H9 (cell line): ENCODE results near the gene LRMDA. TPM values are rescaled to one million over a fixed set of nuclear protein-coding genes. Genes with fewer than 3 reads are reported as not detected.

Source experiments
- DNase-seq: peaks from one replicate; pipeline ENCODE4 v3.0.0-alpha.2; 2017
- H2AFZ ChIP-seq: one replicate; pipeline ENCODE4 v1.6.1; 2013; ENCODE audit warnings: mild to moderate bottlenecking, low read length, control low read depth, moderate library complexity
- H2AK5ac ChIP-seq: 2 replicates; pipeline ENCODE4 v1.6.1; 2013; ENCODE audit warnings: low read length, control low read depth, mixed read lengths; ENCODE audit not compliant: insufficient read length
- H2BK120ac ChIP-seq: one replicate; pipeline ENCODE4 v1.6.1; 2013; ENCODE audit warnings: low read depth, mild to moderate bottlenecking, low read length, control low read depth, inconsistent platforms; ENCODE audit not compliant: poor library complexity, severe bottlenecking
- H2BK12ac ChIP-seq: 2 replicates; pipeline ENCODE4 v1.6.1; 2013; ENCODE audit warnings: low read length, control low read depth, mixed read lengths, low read depth; ENCODE audit not compliant: insufficient read length
- H2BK15ac ChIP-seq: 2 replicates; pipeline ENCODE4 v1.6.1; 2013; ENCODE audit warnings: low read depth, low read length, control low read depth
- H2BK20ac ChIP-seq: one replicate; pipeline ENCODE4 v1.6.1; 2013; ENCODE audit warnings: low read depth, mild to moderate bottlenecking, low read length, control low read depth, inconsistent platforms; ENCODE audit not compliant: poor library complexity, severe bottlenecking
- H2BK5ac ChIP-seq: 2 replicates; pipeline ENCODE4 v1.6.1; 2013; ENCODE audit warnings: low read length, control low read depth, mixed read lengths; ENCODE audit not compliant: insufficient read length
- H3K14ac ChIP-seq: 2 replicates; pipeline ENCODE4 v1.6.1; 2013; ENCODE audit warnings: low read length, control low read depth; ENCODE audit not compliant: insufficient read depth
- H3K18ac ChIP-seq: 2 replicates; pipeline ENCODE4 v1.6.1; 2013; ENCODE audit warnings: low read depth, mild to moderate bottlenecking, mixed read lengths, low read length, control low read depth; ENCODE audit not compliant: insufficient read length
- H3K23ac ChIP-seq: 2 replicates; pipeline ENCODE4 v1.6.1; 2013; ENCODE audit warnings: low read length, control low read depth, mixed read lengths, low read depth; ENCODE audit not compliant: insufficient read length
- H3K23me2 ChIP-seq: 2 replicates; pipeline ENCODE4 v1.6.1; 2013; ENCODE audit warnings: low read depth, mild to moderate bottlenecking, mixed read lengths, low read length, control low read depth; ENCODE audit not compliant: insufficient read length, poor library complexity, severe bottlenecking
- H3K27ac ChIP-seq: 2 replicates; pipeline ENCODE4 v1.5.1; 2013; ENCODE audit warnings: low read length, control low read depth, mixed read lengths, low read depth; ENCODE audit not compliant: insufficient read length
- H3K27me3 ChIP-seq: 2 replicates; pipeline ENCODE4 v1.6.1; 2013; ENCODE audit warnings: low read length, control low read depth, inconsistent platforms; ENCODE audit not compliant: insufficient read depth
- H3K4ac ChIP-seq: 2 replicates; pipeline ENCODE4 v1.6.1; 2013; ENCODE audit warnings: low read depth, mild to moderate bottlenecking, control low read depth, inconsistent platforms, low read length, moderate library complexity
- H3K4me1 ChIP-seq: 2 replicates; pipeline ENCODE4 v1.6.1; 2013; ENCODE audit warnings: low read length, control low read depth, inconsistent platforms; ENCODE audit not compliant: insufficient read depth
- H3K4me2 ChIP-seq: 2 replicates; pipeline ENCODE4 v1.6.1; 2013; ENCODE audit warnings: low read length, control low read depth, mixed read lengths; ENCODE audit not compliant: insufficient read length, insufficient read depth
- H3K56ac ChIP-seq: 2 replicates; pipeline ENCODE4 v1.6.1; 2013; ENCODE audit warnings: low read depth, mild to moderate bottlenecking, mixed read lengths, low read length, control low read depth; ENCODE audit not compliant: insufficient read length
- H3K79me1 ChIP-seq: 2 replicates; pipeline ENCODE4 v1.6.1; 2013; ENCODE audit warnings: low read depth, mild to moderate bottlenecking, moderate library complexity, low read length, control low read depth, inconsistent platforms; ENCODE audit not compliant: insufficient read depth, poor library complexity, severe bottlenecking
- H3K79me2 ChIP-seq: 2 replicates; pipeline ENCODE4 v1.6.1; 2013; ENCODE audit warnings: low read length, control low read depth, inconsistent platforms; ENCODE audit not compliant: insufficient read depth
- H3K9ac ChIP-seq: 2 replicates; pipeline ENCODE4 v1.6.1; 2013; ENCODE audit warnings: low read length, control low read depth, mixed read lengths; ENCODE audit not compliant: insufficient read length; ENCODE audit errors: extremely low read depth
- H3K9me3 ChIP-seq: one replicate; pipeline ENCODE4 v1.6.1; 2013; ENCODE audit warnings: low read depth, low read length, inconsistent platforms; ENCODE audit not compliant: control insufficient read depth
- H3T11ph ChIP-seq: one replicate; pipeline ENCODE4 v1.6.1; 2013; ENCODE audit warnings: mild to moderate bottlenecking, low read length, control low read depth, inconsistent platforms
- H4K20me1 ChIP-seq: one replicate; pipeline ENCODE4 v1.6.1; 2013; ENCODE audit not compliant: control insufficient read depth, insufficient read length, insufficient read depth
- H4K5ac ChIP-seq: 2 replicates; pipeline ENCODE4 v1.6.1; 2013; ENCODE audit warnings: low read depth, mild to moderate bottlenecking, mixed read lengths, low read length, control low read depth; ENCODE audit not compliant: insufficient read length
- H4K8ac ChIP-seq: replicated peaks from 2 replicates; pipeline ENCODE4 v1.6.1; 2013; ENCODE audit warnings: low read length, control low read depth, mixed read lengths, low read depth; ENCODE audit not compliant: insufficient read length
- H4K91ac ChIP-seq: 2 replicates; pipeline ENCODE4 v1.6.1; 2013; ENCODE audit warnings: low read depth, mild to moderate bottlenecking, moderate library complexity, mixed read lengths, low read length, control low read depth; ENCODE audit not compliant: insufficient read length
- H3K27ac Mint-ChIP-seq, 3 experiments: 2 replicates in 2 of 3; 3 replicates in 1 of 3; pipeline ENCODE4 v1.8.0; 2020 to 2021; ENCODE audit warnings: mixed read lengths in 3 of 3, mild to moderate bottlenecking in 1 of 3, moderate library complexity in 1 of 3
- H3K27me3 Mint-ChIP-seq: 2 replicates; pipeline ENCODE4 v1.8.0; 2021; ENCODE audit warnings: low read depth, mild to moderate bottlenecking, moderate library complexity, mixed read lengths
- H3K36me3 Mint-ChIP-seq, 3 experiments: 2 replicates in 2 of 3; 3 replicates in 1 of 3; pipeline ENCODE4 v1.8.0; 2020 to 2021; ENCODE audit warnings: low read depth in 3 of 3, mixed read lengths in 3 of 3; ENCODE audit not compliant: insufficient read depth in 1 of 3
- H3K4me1 Mint-ChIP-seq, 2 experiments: 2 replicates each; pipeline ENCODE4 v1.8.0; 2020; ENCODE audit warnings: mixed read lengths in 2 of 2
- H3K4me3 Mint-ChIP-seq, 2 experiments: 2 replicates in 1 of 2; 3 replicates in 1 of 2; pipeline ENCODE4 v1.8.0; 2020 to 2021; ENCODE audit warnings: mild to moderate bottlenecking in 2 of 2, mixed read lengths in 2 of 2, moderate library complexity in 1 of 2
- H3K9me3 Mint-ChIP-seq, 2 experiments: 2 replicates in 1 of 2; 3 replicates in 1 of 2; pipeline ENCODE4 v1.8.0; 2020; ENCODE audit warnings: mild to moderate bottlenecking in 2 of 2, mixed read lengths in 2 of 2, moderate library complexity in 1 of 2
- WGBS: extraction: QIAGEN DNeasy Blood & Tissue Kit; methylation state at CpG from one replicate; pipeline ENCODE4 v1.1.7; 2013; ENCODE audit warnings: missing lambda C conversion rate, low lambda C conversion rate, mixed read lengths; ENCODE audit not compliant: insufficient read length; ENCODE audit errors: extremely low coverage; 5-methylcytosine and 5-hydroxymethylcytosine counted together
- total RNA-seq: library from RNA; stranded (reverse); gene quantifications from 2 replicates; pipeline ENCODE4 v1.2.1, GENCODE V29; 2021
- TF ChIP-seq, protein P1 (sequence below): fragments of 200-600 bp; sonication (generic); conservative IDR thresholded peaks from 3 replicates; pipeline ENCODE4 v1.8.0; 2021; ENCODE audit warnings: antibody characterized with exemption, mild to moderate bottlenecking

The LRMDA gene
- total RNA-seq, 1 experiment from 2014 or later: 1.8 TPM

GRCh38 chr10:75806186-75806585, 374.8 kb downstream of the LRMDA start:
- H3K4me3 Mint-ChIP-seq: no peak overlapping the region
- H3K27me3 Mint-ChIP-seq: no peaks in the 10 kb centered on the region; the same call in none of the 2 replicates
- H3K27ac ChIP-seq: no peak overlapping the region
- H3K79me2 ChIP-seq: no peaks in the 10 kb centered on the region
- no peak overlapping the region for H3T11ph ChIP-seq
- H2AK5ac ChIP-seq: no peak overlapping the region
- H4K5ac ChIP-seq: no peak overlapping the region
- H3K23ac ChIP-seq: no peak overlapping the region
- no peak overlapping the region for H3K4me2 ChIP-seq
- H3K14ac ChIP-seq: no peak overlapping the region
- no peaks in the 10 kb centered on the region for H3K79me1 ChIP-seq
- no CpG with 5 or more reads among the region's 3 CpGs for WGBS
- H4K20me1 ChIP-seq: no peaks in the 10 kb centered on the region
- H2BK20ac ChIP-seq: no peak overlapping the region
- no peak overlapping the region for H3K4ac ChIP-seq
- H2BK15ac ChIP-seq: no peak overlapping the region
- no peak for DNase-seq
- no peak overlapping the region for H2AFZ ChIP-seq
- no peak overlapping the region for H3K27ac Mint-ChIP-seq
- no peaks in the 10 kb centered on the region for H3K9me3 ChIP-seq
- H2BK12ac ChIP-seq: no peak overlapping the region
- H3K27me3 ChIP-seq: no peaks in the 10 kb centered on the region
- H3K4me1 ChIP-seq: no peaks in the 10 kb centered on the region; the same call in 1 of the 2 replicates
- peaks cover 0 to 2% of the 10 kb centered on the region in 2 experiments; a peak in 2 of 5 replicates for H3K9me3 Mint-ChIP-seq
- H3K18ac ChIP-seq: no peak overlapping the region
- H2BK120ac ChIP-seq: no peak overlapping the region
- H3K4me1 Mint-ChIP-seq: peaks cover 18 to 20% of the 10 kb centered on the region in 2 experiments
- no peak overlapping the region for H2BK5ac ChIP-seq
- no peak overlapping the region for H3K56ac ChIP-seq
- H3K23me2 ChIP-seq: no peaks in the 10 kb centered on the region
- no peaks in the 10 kb centered on the region for H3K36me3 Mint-ChIP-seq
- H4K8ac ChIP-seq: no peak overlapping the region
- H3K9ac ChIP-seq: no peak overlapping the region
- H4K91ac ChIP-seq: no peak overlapping the region
- TF ChIP-seq, protein P1, sequence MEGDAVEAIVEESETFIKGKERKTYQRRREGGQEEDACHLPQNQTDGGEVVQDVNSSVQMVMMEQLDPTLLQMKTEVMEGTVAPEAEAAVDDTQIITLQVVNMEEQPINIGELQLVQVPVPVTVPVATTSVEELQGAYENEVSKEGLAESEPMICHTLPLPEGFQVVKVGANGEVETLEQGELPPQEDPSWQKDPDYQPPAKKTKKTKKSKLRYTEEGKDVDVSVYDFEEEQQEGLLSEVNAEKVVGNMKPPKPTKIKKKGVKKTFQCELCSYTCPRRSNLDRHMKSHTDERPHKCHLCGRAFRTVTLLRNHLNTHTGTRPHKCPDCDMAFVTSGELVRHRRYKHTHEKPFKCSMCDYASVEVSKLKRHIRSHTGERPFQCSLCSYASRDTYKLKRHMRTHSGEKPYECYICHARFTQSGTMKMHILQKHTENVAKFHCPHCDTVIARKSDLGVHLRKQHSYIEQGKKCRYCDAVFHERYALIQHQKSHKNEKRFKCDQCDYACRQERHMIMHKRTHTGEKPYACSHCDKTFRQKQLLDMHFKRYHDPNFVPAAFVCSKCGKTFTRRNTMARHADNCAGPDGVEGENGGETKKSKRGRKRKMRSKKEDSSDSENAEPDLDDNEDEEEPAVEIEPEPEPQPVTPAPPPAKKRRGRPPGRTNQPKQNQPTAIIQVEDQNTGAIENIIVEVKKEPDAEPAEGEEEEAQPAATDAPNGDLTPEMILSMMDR: no peak
